Measurements from ENCODE around the gene CCT6A.
"Not testable (repeated sequence)": the region's sequence is repeated elsewhere in the genome, so short reads cannot be mapped to it uniquely, and the experiment has no call there.

Gene CCT6A

GRCh38 chr7:56026538-56026937 is 25.0 kb upstream of the CCT6A start:
- TF ChIP-seq, protein P1, sequence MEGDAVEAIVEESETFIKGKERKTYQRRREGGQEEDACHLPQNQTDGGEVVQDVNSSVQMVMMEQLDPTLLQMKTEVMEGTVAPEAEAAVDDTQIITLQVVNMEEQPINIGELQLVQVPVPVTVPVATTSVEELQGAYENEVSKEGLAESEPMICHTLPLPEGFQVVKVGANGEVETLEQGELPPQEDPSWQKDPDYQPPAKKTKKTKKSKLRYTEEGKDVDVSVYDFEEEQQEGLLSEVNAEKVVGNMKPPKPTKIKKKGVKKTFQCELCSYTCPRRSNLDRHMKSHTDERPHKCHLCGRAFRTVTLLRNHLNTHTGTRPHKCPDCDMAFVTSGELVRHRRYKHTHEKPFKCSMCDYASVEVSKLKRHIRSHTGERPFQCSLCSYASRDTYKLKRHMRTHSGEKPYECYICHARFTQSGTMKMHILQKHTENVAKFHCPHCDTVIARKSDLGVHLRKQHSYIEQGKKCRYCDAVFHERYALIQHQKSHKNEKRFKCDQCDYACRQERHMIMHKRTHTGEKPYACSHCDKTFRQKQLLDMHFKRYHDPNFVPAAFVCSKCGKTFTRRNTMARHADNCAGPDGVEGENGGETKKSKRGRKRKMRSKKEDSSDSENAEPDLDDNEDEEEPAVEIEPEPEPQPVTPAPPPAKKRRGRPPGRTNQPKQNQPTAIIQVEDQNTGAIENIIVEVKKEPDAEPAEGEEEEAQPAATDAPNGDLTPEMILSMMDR (conservative IDR thresholded peaks at IDR 0.05), result no peak
- H3K27ac ChIP-seq, result no peak overlapping the region

DNA sequence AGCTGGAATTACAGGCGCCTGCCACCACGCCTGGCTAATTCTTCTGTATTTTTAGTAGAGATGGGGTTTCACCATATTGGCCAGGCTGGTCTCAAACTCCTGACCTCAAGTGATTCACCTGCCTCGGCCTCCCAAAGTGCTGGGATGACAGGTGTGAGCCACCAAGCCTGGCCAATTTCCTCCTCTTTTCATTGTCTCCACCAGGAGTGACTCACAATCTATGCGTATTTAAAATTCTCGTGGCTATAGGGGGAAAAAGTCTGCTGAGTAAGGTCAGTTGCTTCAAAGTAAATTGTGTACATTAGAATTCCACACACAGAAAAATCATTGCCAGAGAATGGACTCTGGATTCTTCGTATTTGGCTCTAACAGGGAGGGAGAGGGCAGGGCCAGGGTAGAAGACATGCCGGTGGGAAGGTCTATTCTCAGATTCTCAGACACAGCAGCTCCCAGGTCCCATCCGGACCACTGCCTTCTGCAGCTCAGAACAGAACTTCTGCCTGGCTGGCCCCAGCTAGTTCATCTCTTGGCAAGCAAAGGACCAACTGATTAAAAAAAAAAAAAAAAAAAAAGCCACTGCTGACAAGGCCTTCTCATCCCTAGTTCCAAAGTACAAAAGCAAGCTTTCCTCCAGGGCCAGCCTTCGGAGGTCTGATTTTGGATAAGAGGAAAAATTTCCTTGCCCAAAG is 22.5 kb upstream of the CCT6A start:
- no peak overlapping the region for H3K27ac ChIP-seq
- TF ChIP-seq, protein P1 (conservative IDR thresholded peaks at IDR 0.05), result no peak

DNA sequence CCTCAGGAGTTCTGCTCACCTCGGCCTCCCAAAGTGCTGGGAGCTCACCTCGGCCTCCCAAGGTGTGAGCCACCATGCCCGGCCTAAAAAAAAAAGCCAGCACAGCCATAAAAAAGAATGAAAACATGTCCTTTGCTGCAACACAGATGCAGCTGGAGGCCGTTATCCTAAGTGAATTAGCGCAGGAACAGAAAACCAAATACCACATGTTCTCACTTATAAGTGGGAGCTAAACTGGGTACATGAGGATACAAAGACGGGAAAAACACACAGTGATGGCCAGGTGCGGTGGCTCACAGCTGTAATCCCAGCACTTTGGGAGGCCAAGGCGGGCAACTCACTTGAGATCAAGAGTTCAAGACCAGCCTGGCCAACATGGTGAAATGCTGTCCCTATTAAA is 21.2 kb upstream of the CCT6A start:
- TF ChIP-seq, protein P1 (conservative IDR thresholded peaks at IDR 0.05), result no peak

GRCh38 chr7:56031556-56031955 is 20.0 kb upstream of the CCT6A start:
- H3K27ac ChIP-seq, result peak overlapping the region; percentile 91; the same call in 1 of the 2 replicates

More for the DNA sequence above, 21.2 kb upstream of the CCT6A start:
- H3K27ac ChIP-seq, result no peak overlapping the region

- H3K27ac ChIP-seq, result peak overlapping the region; percentile 91
Observed at GRCh38 chr7:56032578-56032977, 19.0 kb upstream of the CCT6A start.

GRCh38 chr7:56033671-56034432 is 17.7 kb upstream of the CCT6A start:
- TF ChIP-seq, protein P1 (conservative IDR thresholded peaks at IDR 0.05), result peak; percentile 41
- peak overlapping the region; percentile 91 for H3K27ac ChIP-seq

DNA sequence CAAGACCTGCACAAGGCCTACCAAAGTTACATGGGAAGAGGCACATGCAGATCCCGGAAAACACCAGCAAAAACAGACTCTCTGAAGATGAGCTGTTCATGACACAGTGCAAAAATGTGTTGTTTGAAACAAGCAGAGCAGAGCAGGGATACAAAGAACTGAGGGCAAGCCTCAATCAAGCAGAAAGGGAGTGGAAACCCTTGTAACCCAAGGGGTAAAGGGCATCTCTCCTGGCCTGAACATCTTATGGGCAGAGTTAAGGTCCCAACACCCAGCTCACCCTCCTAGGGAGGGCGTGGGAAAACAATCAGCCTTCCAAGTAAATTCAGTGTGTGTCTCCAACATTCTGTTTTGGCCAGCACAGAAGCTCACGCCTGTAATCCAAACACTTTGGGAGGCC is 10.8 kb upstream of the CCT6A start:
- TF ChIP-seq, protein P1 (conservative IDR thresholded peaks at IDR 0.05), result no peak
- no peak overlapping the region for H3K27ac ChIP-seq

DNA sequence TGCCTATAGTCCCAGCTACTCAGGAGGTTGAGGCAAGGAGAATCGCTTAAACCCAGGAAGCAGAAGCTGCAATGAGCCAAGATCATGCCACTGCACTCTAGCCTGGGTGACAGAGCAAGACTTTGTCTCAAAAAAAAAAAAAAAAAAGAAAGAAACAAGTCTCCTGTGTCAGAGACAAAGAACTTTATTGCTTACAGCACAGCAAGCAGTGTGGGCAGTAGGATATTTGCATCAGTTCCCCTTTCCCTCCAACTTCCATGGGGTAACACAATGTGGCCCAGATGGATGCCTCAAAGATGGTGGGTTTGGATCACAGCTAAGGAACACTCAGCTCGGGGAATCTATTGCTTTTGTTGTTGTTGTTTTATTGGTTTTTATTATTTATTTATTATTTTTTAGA is 5.8 kb upstream of the CCT6A start:
- H3K27ac ChIP-seq, result not testable (repeated sequence)

DNA sequence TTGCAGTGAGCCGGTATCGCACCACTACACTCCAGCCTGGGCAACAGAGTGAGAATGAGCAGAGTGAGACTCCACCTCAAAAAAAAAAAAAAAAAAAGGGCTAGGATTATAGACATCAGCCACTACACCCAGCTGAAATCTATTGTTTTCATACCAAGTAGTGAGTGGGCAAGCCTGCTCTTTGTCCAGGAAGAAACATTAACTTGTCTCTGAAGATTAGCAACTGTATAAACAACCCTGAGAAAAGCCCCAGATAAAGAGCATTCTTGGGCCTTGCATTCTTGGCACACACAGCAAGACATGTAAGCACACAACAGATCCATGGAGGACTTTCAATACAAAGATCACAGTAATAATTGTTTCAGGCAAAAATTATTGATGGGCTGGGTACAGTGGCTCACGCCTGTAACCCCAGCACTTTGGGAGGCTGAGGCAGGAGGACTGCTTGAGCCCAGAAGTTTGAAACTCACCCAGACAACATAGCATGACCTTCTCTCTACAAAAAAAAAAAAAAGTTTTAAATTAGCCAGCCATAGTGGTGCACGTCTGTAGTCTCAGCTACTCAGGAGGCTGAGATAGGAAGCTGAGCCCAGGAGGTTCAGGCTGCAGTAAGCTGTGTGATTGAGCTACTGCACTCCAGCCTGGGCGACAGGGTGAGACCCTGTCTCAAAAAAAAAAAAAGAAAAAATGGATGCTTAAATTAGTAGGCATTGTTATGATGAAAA is 4.7 kb upstream of the CCT6A start:
- peak overlapping the region; percentile 95 for H3K27ac ChIP-seq
- TF ChIP-seq, protein P1 (conservative IDR thresholded peaks at IDR 0.05), result no peak

GRCh38 chr7:56047446-56048116 is 4.0 kb upstream of the CCT6A start:
- H3K27ac ChIP-seq, result peak overlapping the region; percentile 95
